Breast epithelium (tissue), 3 donors: ENCODE data around the gene ADPRM.

Source experiments
- POLR2A ChIP-seq: fragments of 450-650 bp; IDR thresholded peaks from one replicate; pipeline ENCODE4 v1.6.1; 2016; ENCODE audit warnings: antibody characterized with exemption, mild to moderate bottlenecking, moderate library complexity
- POLR2AphosphoS5 ChIP-seq, 3 donors: sonication (generic); formaldehyde crosslinking; IDR thresholded peaks; one replicate each; pipeline ENCODE4 v1.6.1; 2017; ENCODE audit warnings: antibody characterized with exemption in 3 of 3
- TF ChIP-seq, protein P1 (sequence below), 3 donors: fragments of 450-650 bp; IDR thresholded peaks; one replicate each; pipeline ENCODE4 v1.5.1; 2016 to 2017; ENCODE audit warnings: antibody characterized with exemption in 3 of 3, mild to moderate bottlenecking in 3 of 3, moderate library complexity in 3 of 3

DNA sequence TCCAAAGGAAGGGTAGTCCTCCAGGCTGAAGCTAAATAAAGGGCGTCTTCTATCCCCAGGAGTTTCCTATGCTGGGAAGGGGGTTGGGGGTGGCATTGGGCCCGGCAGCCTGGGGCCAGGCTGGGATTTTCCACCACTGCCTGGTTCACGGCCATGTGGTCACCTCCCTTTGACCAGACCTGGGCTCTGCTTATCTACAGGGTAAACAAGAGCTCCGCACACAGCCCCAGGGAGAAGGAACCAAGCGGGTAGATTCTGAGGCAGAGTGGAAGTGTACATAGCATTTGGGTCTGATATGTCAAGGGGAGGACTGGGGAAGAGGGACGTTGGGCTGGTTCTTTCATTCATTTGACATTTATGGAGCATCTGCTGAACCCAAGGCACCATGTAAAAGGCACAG, 59.7 kb downstream of the ADPRM start:
- TF ChIP-seq, protein P1, sequence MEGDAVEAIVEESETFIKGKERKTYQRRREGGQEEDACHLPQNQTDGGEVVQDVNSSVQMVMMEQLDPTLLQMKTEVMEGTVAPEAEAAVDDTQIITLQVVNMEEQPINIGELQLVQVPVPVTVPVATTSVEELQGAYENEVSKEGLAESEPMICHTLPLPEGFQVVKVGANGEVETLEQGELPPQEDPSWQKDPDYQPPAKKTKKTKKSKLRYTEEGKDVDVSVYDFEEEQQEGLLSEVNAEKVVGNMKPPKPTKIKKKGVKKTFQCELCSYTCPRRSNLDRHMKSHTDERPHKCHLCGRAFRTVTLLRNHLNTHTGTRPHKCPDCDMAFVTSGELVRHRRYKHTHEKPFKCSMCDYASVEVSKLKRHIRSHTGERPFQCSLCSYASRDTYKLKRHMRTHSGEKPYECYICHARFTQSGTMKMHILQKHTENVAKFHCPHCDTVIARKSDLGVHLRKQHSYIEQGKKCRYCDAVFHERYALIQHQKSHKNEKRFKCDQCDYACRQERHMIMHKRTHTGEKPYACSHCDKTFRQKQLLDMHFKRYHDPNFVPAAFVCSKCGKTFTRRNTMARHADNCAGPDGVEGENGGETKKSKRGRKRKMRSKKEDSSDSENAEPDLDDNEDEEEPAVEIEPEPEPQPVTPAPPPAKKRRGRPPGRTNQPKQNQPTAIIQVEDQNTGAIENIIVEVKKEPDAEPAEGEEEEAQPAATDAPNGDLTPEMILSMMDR (IDR thresholded peaks at IDR 0.05), result no peak
- TF ChIP-seq POLR2A (no peak), POLR2AphosphoS5 (IDR thresholded peaks at IDR 0.05) (no peak)
